Stimulated activated CD4-positive, alpha-beta T cell treated with anti-CD3 and anti-CD28 coated beads, Interleukin-2, amount 100 ng/mL, for 48 hours (primary cell): Measurements from ENCODE around the gene RNF7.
"Not testable (repeated sequence)": the region's sequence is repeated elsewhere in the genome, so short reads cannot be mapped to it uniquely, and the experiment has no call there.

Experiments used
- DNase-seq, 2 donors: peaks; one replicate each; pipeline ENCODE4 v3.0.0-alpha.2; 2020

The RNF7 gene

GRCh38 chr3:141783632-141784031 is 45.5 kb downstream of the RNF7 start:
- DNase-seq: no peak

- no peak for DNase-seq
Observed at GRCh38 chr3:141784096-141784495, 46.0 kb downstream of the RNF7 start.

- no peak for DNase-seq
Observed at GRCh38 chr3:141784531-141784930, 46.4 kb downstream of the RNF7 start.

GRCh38 chr3:141788149-141788548 is 50.1 kb downstream of the RNF7 start:
- no peak for DNase-seq

GRCh38 chr3:141788750-141789149 is 50.7 kb downstream of the RNF7 start:
- not testable (repeated sequence) for DNase-seq

- no peak for DNase-seq
Observed at GRCh38 chr3:141789281-141789680, 51.2 kb downstream of the RNF7 start.

GRCh38 chr3:141790171-141790570 is 52.1 kb downstream of the RNF7 start:
- no peak for DNase-seq

- DNase-seq: no peak
Observed at GRCh38 chr3:141792495-141792894, 54.4 kb downstream of the RNF7 start.

GRCh38 chr3:141793476-141794260 is 55.6 kb downstream of the RNF7 start:
- no peak for DNase-seq

GRCh38 chr3:141795276-141795675 is 57.2 kb downstream of the RNF7 start:
- peak in 1 of 2 donors; percentile 24 for DNase-seq

- DNase-seq: no peak
Observed at GRCh38 chr3:141795741-141796080, 57.6 kb downstream of the RNF7 start.

GRCh38 chr3:141796081-141796888 is 58.2 kb downstream of the RNF7 start:
- DNase-seq: peak; percentile 58 to 65
